Mammary epithelial cell (primary cell): ENCODE results near the gene GLYATL2.

ENCODE experiments used
- EZH2 ChIP-seq: IDR thresholded peaks from 2 replicates; pipeline ENCODE4 v1.6.1; 2012; ENCODE audit warnings: low read length, inconsistent platforms, borderline replicate concordance
- TF ChIP-seq, protein P1 (sequence below), 2 donors: IDR thresholded peaks in 1 of 2; conservative IDR thresholded peaks in 1 of 2; 2 replicates each; pipeline ENCODE4 v1.5.1; 2011 to 2012; ENCODE audit warnings: inconsistent platforms in 2 of 2, low read length in 2 of 2, mild to moderate bottlenecking in 2 of 2, control low read depth in 1 of 2, low read depth in 1 of 2; ENCODE audit not compliant: insufficient read depth in 1 of 2; ENCODE audit errors: extremely low read depth in 1 of 2

GRCh38 chr11:58787903-58788302, 56.6 kb downstream of the GLYATL2 start:
- TF ChIP-seq, protein P1, sequence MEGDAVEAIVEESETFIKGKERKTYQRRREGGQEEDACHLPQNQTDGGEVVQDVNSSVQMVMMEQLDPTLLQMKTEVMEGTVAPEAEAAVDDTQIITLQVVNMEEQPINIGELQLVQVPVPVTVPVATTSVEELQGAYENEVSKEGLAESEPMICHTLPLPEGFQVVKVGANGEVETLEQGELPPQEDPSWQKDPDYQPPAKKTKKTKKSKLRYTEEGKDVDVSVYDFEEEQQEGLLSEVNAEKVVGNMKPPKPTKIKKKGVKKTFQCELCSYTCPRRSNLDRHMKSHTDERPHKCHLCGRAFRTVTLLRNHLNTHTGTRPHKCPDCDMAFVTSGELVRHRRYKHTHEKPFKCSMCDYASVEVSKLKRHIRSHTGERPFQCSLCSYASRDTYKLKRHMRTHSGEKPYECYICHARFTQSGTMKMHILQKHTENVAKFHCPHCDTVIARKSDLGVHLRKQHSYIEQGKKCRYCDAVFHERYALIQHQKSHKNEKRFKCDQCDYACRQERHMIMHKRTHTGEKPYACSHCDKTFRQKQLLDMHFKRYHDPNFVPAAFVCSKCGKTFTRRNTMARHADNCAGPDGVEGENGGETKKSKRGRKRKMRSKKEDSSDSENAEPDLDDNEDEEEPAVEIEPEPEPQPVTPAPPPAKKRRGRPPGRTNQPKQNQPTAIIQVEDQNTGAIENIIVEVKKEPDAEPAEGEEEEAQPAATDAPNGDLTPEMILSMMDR (conservative IDR thresholded peaks at IDR 0.05 in 1 of 2, IDR thresholded peaks at IDR 0.05 in 1 of 2; ENCODE audit: extremely low read depth in 1 of 2, insufficient read depth in 1 of 2, low read depth in 1 of 2, low read length in 2 of 2) = no peak
- no peak for TF ChIP-seq EZH2
